ENCODE results near the gene WNT5A. TPM values are rescaled to one million over a fixed set of nuclear protein-coding genes. Genes with fewer than 3 reads are reported as not detected.

The WNT5A gene
- total RNA-seq, 2 donors from 2014 or later, result 3.0 to 6.2 TPM

- no peak for ATAC-seq
- no peak for DNase-seq
- intact Hi-C loops (cut with DNase I), result no loop called here
Measured at GRCh38 chr3:55467099-55467498, 20.0 kb downstream of the WNT5A start.

- intact Hi-C loops (cut with DNase I), result no loop called here
- DNase-seq, result no peak
- ATAC-seq, result no peak
Measured at GRCh38 chr3:55466526-55466925, 20.6 kb downstream of the WNT5A start.

GRCh38 chr3:55461896-55462295, 25.2 kb downstream of the WNT5A start:
- DNase-seq (no peak), ATAC-seq (no peak)
- intact Hi-C loops (cut with DNase I), result no loop called here

GRCh38 chr3:55459838-55460237, 27.3 kb downstream of the WNT5A start:
- DNase-seq, result no peak
- no peak for ATAC-seq
- intact Hi-C loops (cut with DNase I), result no loop called here

GRCh38 chr3:55458181-55458790, 28.8 kb downstream of the WNT5A start:
- intact Hi-C loops (cut with DNase I), result no loop called here
- no peak for DNase-seq

GRCh38 chr3:55455915-55456314, 31.2 kb downstream of the WNT5A start:
- no peak for DNase-seq

More at GRCh38 chr3:55458181-55458790, 28.8 kb downstream of the WNT5A start:
- ATAC-seq, result no peak

GRCh38 chr3:55454611-55455010, 32.5 kb downstream of the WNT5A start:
- DNase-seq (no peak), ATAC-seq (no peak)
- intact Hi-C loops (cut with DNase I), result no loop called here

More at GRCh38 chr3:55455915-55456314, 31.2 kb downstream of the WNT5A start:
- no peak for ATAC-seq
- intact Hi-C loops (cut with DNase I), result no loop called here

GRCh38 chr3:55453886-55454496, 33.1 kb downstream of the WNT5A start:
- ATAC-seq (no peak), DNase-seq (no peak)
- intact Hi-C loops (cut with DNase I), result no loop called here

GRCh38 chr3:55452886-55453285, 34.2 kb downstream of the WNT5A start:
- DNase-seq (no peak), ATAC-seq (no peak)
- intact Hi-C loops (cut with DNase I), result no loop called here

GRCh38 chr3:55449527-55449926, 37.6 kb downstream of the WNT5A start:
- intact Hi-C loops (cut with DNase I), result no loop called here
- DNase-seq (no peak), ATAC-seq (no peak)

- ATAC-seq, result no peak
Measured at GRCh38 chr3:55446850-55447249, 40.3 kb downstream of the WNT5A start.

GRCh38 chr3:55445551-55445950, 41.6 kb downstream of the WNT5A start:
- ATAC-seq (no peak), DNase-seq (no peak)
- intact Hi-C loops (cut with DNase I), result no loop called here

More at GRCh38 chr3:55446850-55447249, 40.3 kb downstream of the WNT5A start:
- no peak for DNase-seq
- intact Hi-C loops (cut with DNase I), result no loop called here

- intact Hi-C loops (cut with DNase I), result no loop called here
- ATAC-seq (no peak), DNase-seq (no peak)
Measured at GRCh38 chr3:55443346-55443745, 43.8 kb downstream of the WNT5A start.

GRCh38 chr3:55442861-55443260, 44.2 kb downstream of the WNT5A start:
- DNase-seq, result no peak
- intact Hi-C loops (cut with DNase I), result no loop called here
- no peak for ATAC-seq

GRCh38 chr3:55441499-55441898, 45.6 kb downstream of the WNT5A start:
- DNase-seq, result no peak
- no peak for ATAC-seq
- intact Hi-C loops (cut with DNase I), result no loop called here

GRCh38 chr3:55440104-55440708, 46.9 kb downstream of the WNT5A start:
- intact Hi-C loops (cut with DNase I), result no loop called here
- DNase-seq, result no peak
- no peak for ATAC-seq

- DNase-seq (no peak), ATAC-seq (no peak)
- intact Hi-C loops (cut with DNase I), result no loop called here
Measured at GRCh38 chr3:55439657-55440056, 47.4 kb downstream of the WNT5A start.

GRCh38 chr3:55436644-55437043, 50.5 kb downstream of the WNT5A start:
- no peak for DNase-seq
- intact Hi-C loops (cut with DNase I), result no loop called here
- ATAC-seq, result no peak

GRCh38 chr3:55435491-55435890, 51.6 kb downstream of the WNT5A start:
- intact Hi-C loops (cut with DNase I), result no loop called here
- DNase-seq (no peak), ATAC-seq (no peak)

GRCh38 chr3:55434789-55435188, 52.3 kb downstream of the WNT5A start:
- intact Hi-C loops (cut with DNase I), result no loop called here
- ATAC-seq (no peak), DNase-seq (no peak)

GRCh38 chr3:55431041-55431440, 56.1 kb downstream of the WNT5A start:
- DNase-seq (no peak), ATAC-seq (no peak)
- intact Hi-C loops (cut with DNase I), result no loop called here
